Transverse colon (tissue), 4 donors: ENCODE results near the gene KRT85.

Experiments
- EP300 ChIP-seq: sonication (generic); formaldehyde crosslinking; IDR thresholded peaks from one replicate; pipeline ENCODE4 v1.6.1; 2017; ENCODE audit warnings: antibody characterized with exemption, low read depth
- POLR2A ChIP-seq: fragments of 450-650 bp; IDR thresholded peaks from one replicate; pipeline ENCODE4 v1.6.1; 2016; ENCODE audit warnings: antibody characterized with exemption, mild to moderate bottlenecking, moderate library complexity
- POLR2AphosphoS5 ChIP-seq, 3 donors: sonication (generic); formaldehyde crosslinking; IDR thresholded peaks; one replicate each; pipeline ENCODE4 v1.6.1; 2016; ENCODE audit warnings: antibody characterized with exemption in 3 of 3
- TF ChIP-seq, protein P1 (sequence below), 5 experiments: fragments of 200-600 bp in 3 of 5; fragments of 450-650 bp in 2 of 5; sonication (generic) in 3 of 5; IDR thresholded peaks; 1 replicate in 2 of 5; 2 replicates in 3 of 5; pipeline ENCODE4 v1.5.1; 2016 to 2017; ENCODE audit warnings: antibody characterized with exemption in 5 of 5, inconsistent platforms in 3 of 5, mild to moderate bottlenecking in 2 of 5, moderate library complexity in 1 of 5

DNA sequence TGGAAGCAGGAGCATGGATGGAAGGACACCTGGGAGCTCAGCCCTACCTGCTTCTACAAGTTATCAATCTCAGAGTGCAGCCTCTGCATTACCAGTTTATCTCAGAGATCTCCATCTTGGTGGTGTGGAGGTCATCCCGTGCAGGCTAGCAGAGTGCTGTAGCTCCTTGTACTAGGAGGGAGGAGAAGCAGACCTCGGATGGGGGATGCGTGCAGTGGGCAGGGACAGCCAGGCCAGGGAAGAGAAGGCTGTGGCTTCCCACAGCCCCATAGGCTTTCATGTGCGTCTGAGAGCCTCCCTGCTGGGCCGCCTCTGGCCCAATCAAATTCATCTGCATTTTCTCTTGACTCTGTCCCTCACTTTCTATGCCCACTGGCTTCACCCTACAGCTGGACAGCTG lies 47.7 kb upstream of the KRT85 start:
- TF ChIP-seq EP300: no peak
- TF ChIP-seq, protein P1, sequence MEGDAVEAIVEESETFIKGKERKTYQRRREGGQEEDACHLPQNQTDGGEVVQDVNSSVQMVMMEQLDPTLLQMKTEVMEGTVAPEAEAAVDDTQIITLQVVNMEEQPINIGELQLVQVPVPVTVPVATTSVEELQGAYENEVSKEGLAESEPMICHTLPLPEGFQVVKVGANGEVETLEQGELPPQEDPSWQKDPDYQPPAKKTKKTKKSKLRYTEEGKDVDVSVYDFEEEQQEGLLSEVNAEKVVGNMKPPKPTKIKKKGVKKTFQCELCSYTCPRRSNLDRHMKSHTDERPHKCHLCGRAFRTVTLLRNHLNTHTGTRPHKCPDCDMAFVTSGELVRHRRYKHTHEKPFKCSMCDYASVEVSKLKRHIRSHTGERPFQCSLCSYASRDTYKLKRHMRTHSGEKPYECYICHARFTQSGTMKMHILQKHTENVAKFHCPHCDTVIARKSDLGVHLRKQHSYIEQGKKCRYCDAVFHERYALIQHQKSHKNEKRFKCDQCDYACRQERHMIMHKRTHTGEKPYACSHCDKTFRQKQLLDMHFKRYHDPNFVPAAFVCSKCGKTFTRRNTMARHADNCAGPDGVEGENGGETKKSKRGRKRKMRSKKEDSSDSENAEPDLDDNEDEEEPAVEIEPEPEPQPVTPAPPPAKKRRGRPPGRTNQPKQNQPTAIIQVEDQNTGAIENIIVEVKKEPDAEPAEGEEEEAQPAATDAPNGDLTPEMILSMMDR (IDR thresholded peaks at IDR 0.05): no peak
- no peak for TF ChIP-seq POLR2A
- no peak for TF ChIP-seq POLR2AphosphoS5 (IDR thresholded peaks at IDR 0.05)
